ENCODE measurements around the gene PPP2R5A. TPM values are rescaled to one million over a fixed set of nuclear protein-coding genes. Genes with fewer than 3 reads are reported as not detected.
A peak's percentile ranks its signal among the peaks of the same experiment; 100 is the strongest.

PPP2R5A gene
- total and polyA plus RNA-seq, 12 donors = 44.2 to 86.8 (median 57.3) TPM

DNA sequence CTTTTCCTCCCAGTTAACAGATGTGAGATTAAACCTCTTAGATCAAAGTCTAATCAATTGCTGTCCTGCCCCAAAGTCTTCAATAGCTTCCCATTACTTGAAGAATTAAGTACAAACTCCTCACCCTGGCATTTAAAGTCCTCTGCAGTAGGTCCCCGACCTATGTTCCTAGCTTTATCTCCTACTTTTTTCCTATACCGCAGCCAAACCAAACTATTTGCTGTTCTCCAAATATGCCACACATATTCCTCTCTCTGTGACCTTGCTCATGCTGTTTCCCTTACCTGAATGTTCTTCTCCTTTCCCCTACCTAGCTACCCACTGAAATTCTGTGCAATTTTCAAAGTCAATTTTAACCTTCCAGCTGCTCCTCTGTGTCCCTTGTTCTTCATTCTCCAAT lies 14.0 kb upstream of the PPP2R5A start:
- ATAC-seq (no peak), DNase-seq (no peak)
- Histone ChIP-seq H3K4me1 (peaks cover 0 to 14% (median 7%) of the 10 kb centered on the region in 9 donors), H3K27ac (no peak overlapping the region), H3K9me3 (no peaks in the 10 kb centered on the region), H3K27me3 (no peaks in the 10 kb centered on the region), H3K4me3 (no peak overlapping the region), H3K36me3 (no peaks in the 10 kb centered on the region)
- intact Hi-C loops (cut with DNase I) = loop anchor here in 1 of 10 donors (5.0 kb wide), 1 partner anchor 34 kb away; no protein-coding TSS in a partner anchor
- 65% methylated on average over 2 of the region's 2 CpGs for WGBS, 2 donors
- TF ChIP-seq, protein P1, sequence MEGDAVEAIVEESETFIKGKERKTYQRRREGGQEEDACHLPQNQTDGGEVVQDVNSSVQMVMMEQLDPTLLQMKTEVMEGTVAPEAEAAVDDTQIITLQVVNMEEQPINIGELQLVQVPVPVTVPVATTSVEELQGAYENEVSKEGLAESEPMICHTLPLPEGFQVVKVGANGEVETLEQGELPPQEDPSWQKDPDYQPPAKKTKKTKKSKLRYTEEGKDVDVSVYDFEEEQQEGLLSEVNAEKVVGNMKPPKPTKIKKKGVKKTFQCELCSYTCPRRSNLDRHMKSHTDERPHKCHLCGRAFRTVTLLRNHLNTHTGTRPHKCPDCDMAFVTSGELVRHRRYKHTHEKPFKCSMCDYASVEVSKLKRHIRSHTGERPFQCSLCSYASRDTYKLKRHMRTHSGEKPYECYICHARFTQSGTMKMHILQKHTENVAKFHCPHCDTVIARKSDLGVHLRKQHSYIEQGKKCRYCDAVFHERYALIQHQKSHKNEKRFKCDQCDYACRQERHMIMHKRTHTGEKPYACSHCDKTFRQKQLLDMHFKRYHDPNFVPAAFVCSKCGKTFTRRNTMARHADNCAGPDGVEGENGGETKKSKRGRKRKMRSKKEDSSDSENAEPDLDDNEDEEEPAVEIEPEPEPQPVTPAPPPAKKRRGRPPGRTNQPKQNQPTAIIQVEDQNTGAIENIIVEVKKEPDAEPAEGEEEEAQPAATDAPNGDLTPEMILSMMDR (IDR thresholded peaks at IDR 0.05) = no peak

DNA sequence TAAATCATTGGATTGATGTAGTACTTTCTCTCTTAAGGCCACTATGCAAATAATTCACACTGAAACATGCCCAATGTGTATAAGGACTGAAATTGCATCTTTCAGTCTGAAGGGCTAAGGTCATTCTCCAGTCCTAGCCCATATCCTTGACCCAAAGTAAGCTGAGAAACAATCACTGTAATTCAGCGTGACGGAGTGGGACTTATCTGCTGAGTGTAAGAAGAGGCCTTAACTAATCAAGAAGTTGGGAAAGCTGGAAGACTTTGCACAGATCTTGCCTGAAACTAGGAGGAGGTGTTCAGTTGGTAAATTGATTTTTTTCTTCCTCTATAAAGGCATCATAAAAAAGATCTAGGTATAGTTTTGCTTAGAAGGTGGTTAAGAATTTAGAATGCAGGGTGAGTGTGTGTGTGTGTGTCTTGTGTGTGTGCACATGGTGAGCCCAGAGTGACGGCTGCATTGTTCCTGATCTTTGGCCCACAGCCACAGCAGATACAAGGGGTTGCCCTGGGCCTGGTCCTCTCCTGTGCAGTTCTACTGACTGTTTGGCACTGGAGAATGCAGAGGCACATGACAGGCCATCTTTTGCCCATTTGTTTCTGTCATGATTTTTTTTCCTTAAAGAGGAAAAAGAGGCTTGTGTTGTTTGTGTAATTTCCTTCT lies 13.3 kb upstream of the PPP2R5A start:
- H3K4me3 ChIP-seq = no peak overlapping the region
- no peaks in the 10 kb centered on the region for H3K27me3 ChIP-seq
- H3K36me3 ChIP-seq = no peaks in the 10 kb centered on the region
- no peaks in the 10 kb centered on the region for H3K9me3 ChIP-seq
- TF ChIP-seq, protein P1 (IDR thresholded peaks at IDR 0.05) = no peak
- H3K27ac ChIP-seq = no peak overlapping the region
- ATAC-seq = peak in 5 of 8 donors; percentile 61 to 92 (median 70)
- 53 to 60% methylated on average over 3 of the region's 3 CpGs for WGBS, 2 donors
- peaks cover 0 to 14% (median 7%) of the 10 kb centered on the region in 9 donors for H3K4me1 ChIP-seq
- DNase-seq = peak in 1 of 2 donors; percentile 33
- intact Hi-C loops (cut with DNase I) = loop anchor here in 1 of 10 donors (5.0 kb wide), 1 partner anchor 35 kb away; no protein-coding TSS in a partner anchor

GRCh38 chr1:212281590-212281989 lies 3.6 kb upstream of the PPP2R5A start:
- 68 to 83% methylated on average over 2 of the region's 2 CpGs for WGBS, 2 donors
- Histone ChIP-seq H3K9me3 (no peaks in the 10 kb centered on the region), H3K36me3 (no peaks in the 10 kb centered on the region), H3K4me3 (no peak overlapping the region), H3K4me1 (peaks cover 0 to 19% (median 8%) of the 10 kb centered on the region in 9 donors), H3K27me3 (no peaks in the 10 kb centered on the region), H3K27ac (no peak overlapping the region)
- intact Hi-C loops (cut with DNase I) = loop anchor here in 6 of 10 donors (5.0 to 10.0 kb wide), 5 partner anchors 39 to 173 kb away; no protein-coding TSS in a partner anchor
- ATAC-seq (no peak), DNase-seq (no peak)
- TF ChIP-seq, protein P1 (IDR thresholded peaks at IDR 0.05) = no peak

- H3K4me3 ChIP-seq = peak overlapping the region in 3 of 10 donors; percentile 93 to 94 (median 93)
Measured at GRCh38 chr1:212283741-212284140, 1.5 kb upstream of the PPP2R5A start.

More at GRCh38 chr1:212283741-212284140, 1.5 kb upstream of the PPP2R5A start:
- Histone ChIP-seq H3K36me3 (no peaks in the 10 kb centered on the region), H3K9me3 (no peaks in the 10 kb centered on the region), H3K4me1 (peaks cover 0 to 33% (median 19%) of the 10 kb centered on the region in 9 donors), H3K27me3 (no peaks in the 10 kb centered on the region), H3K27ac (peak overlapping the region in 1 of 10 donors; percentile 97)
- no peak for ATAC-seq
- TF ChIP-seq, protein P1 (IDR thresholded peaks at IDR 0.05) = no peak
- no peak for DNase-seq
- intact Hi-C loops (cut with DNase I) = loop anchor here in 7 of 10 donors (2.0 to 10.0 kb wide), 8 partner anchors 41 to 171 kb away; no protein-coding TSS in a partner anchor
- WGBS, 2 donors = 90 to 92% methylated on average over 9 of the region's 9 CpGs

Measured in heart right ventricle (tissue), 16 donors.